SU-DHL-6 (cell line): ENCODE results near the gene NOP14.

Experiments used
- H2AFZ ChIP-seq: fragments of 200-600 bp; sonication (generic); 2 replicates; pipeline ENCODE4 v1.6.1; 2014; ENCODE audit warnings: low read depth, mild to moderate bottlenecking, moderate library complexity, mixed read lengths, antibody characterized with exemption, low read length; ENCODE audit not compliant: severe bottlenecking
- H3F3A ChIP-seq: fragments of 200-600 bp; shearing (Covaris generic); 2 replicates; pipeline ENCODE4 v1.6.0; 2016; ENCODE audit warnings: antibody characterized with exemption, mild to moderate bottlenecking; ENCODE audit not compliant: insufficient read depth
- H3K27ac ChIP-seq: fragments of 200-600 bp; sonication (generic); 2 replicates; pipeline ENCODE4 v1.5.1; 2016; ENCODE audit warnings: low read depth, mild to moderate bottlenecking, low read length, moderate library complexity, mixed read lengths
- H3K27me3 ChIP-seq: fragments of 200-600 bp; sonication (generic), shearing (Covaris generic); 2 replicates; pipeline ENCODE4 v1.6.0; 2014; ENCODE audit warnings: mild to moderate bottlenecking, low read length
- H3K36me3 ChIP-seq: fragments of 200-600 bp; sonication (generic); 2 replicates; pipeline ENCODE4 v1.6.1; 2014; ENCODE audit warnings: mild to moderate bottlenecking, low read length, mixed read lengths
- H3K4me2 ChIP-seq: fragments of 300-600, 200-600 bp; shearing (Covaris generic), sonication (generic); 2 replicates; pipeline ENCODE4 v1.6.0; 2014; ENCODE audit warnings: low read length, low read depth, mild to moderate bottlenecking; ENCODE audit not compliant: poor library complexity, severe bottlenecking
- H3K4me3 ChIP-seq: fragments of 200-600 bp; sonication (generic); 2 replicates; pipeline ENCODE4 v1.5.1; 2014; ENCODE audit warnings: antibody characterized with exemption, low read length, mild to moderate bottlenecking, mixed read lengths; ENCODE audit not compliant: insufficient read depth, poor library complexity, severe bottlenecking
- H3K79me2 ChIP-seq: fragments of 200-600 bp; sonication (generic); 2 replicates; pipeline ENCODE4 v1.6.1; 2014; ENCODE audit warnings: mild to moderate bottlenecking, low read length, moderate library complexity; ENCODE audit not compliant: insufficient read depth
- H3K9ac ChIP-seq: fragments of 200-600 bp; sonication (generic); 2 replicates; pipeline ENCODE4 v1.7.0; 2014; ENCODE audit warnings: mild to moderate bottlenecking, low read length
- H3K9me2 ChIP-seq: fragments of 200-600 bp; sonication (generic); replicated peaks from 2 replicates; pipeline ENCODE4 v1.6.1; 2014; ENCODE audit warnings: low read length; ENCODE audit not compliant: insufficient read depth
- H3K9me3 ChIP-seq: fragments of 200-600 bp; sonication (generic); 2 replicates; pipeline ENCODE4 v1.6.1; 2014; ENCODE audit warnings: low read length, mixed read lengths; ENCODE audit not compliant: insufficient read depth
- H4K20me1 ChIP-seq: fragments of 200-600 bp; sonication (generic); 2 replicates; pipeline ENCODE4 v1.6.1; 2014; ENCODE audit warnings: low read depth, mild to moderate bottlenecking, antibody characterized with exemption, low read length, moderate library complexity, mixed read lengths
- CTCF ChIP-seq: fragments of 200-600 bp; sonication (generic); IDR thresholded peaks from one replicate; pipeline ENCODE4 v1.5.1; 2017; ENCODE audit warnings: antibody characterized with exemption, mild to moderate bottlenecking, low read length, moderate library complexity; ENCODE audit not compliant: insufficient read depth, poor library complexity, severe bottlenecking
- EZH2phosphoT487 ChIP-seq: fragments of 200-600 bp; sonication (generic), shearing (Covaris generic); conservative IDR thresholded peaks from 2 replicates; pipeline ENCODE4 v1.6.1; 2018; ENCODE audit warnings: mild to moderate bottlenecking, antibody characterized with exemption, low read length, moderate library complexity, mixed read lengths

The NOP14 gene

GRCh38 chr4:2908686-2909085, 54.5 kb downstream of the NOP14 start:
- no peak overlapping the region for H3K4me2 ChIP-seq
- no peaks in the 10 kb centered on the region for H3K9me2 ChIP-seq
- no peaks in the 10 kb centered on the region for H3K79me2 ChIP-seq
- TF ChIP-seq EZH2phosphoT487: no peak
- TF ChIP-seq CTCF: no peak
- no peak overlapping the region for H3K27ac ChIP-seq
- no peak overlapping the region for H3K9ac ChIP-seq
- no peaks in the 10 kb centered on the region for H3K36me3 ChIP-seq
- no peak overlapping the region for H3K4me3 ChIP-seq
- no peaks in the 10 kb centered on the region for H4K20me1 ChIP-seq
- H3K9me3 ChIP-seq: no peaks in the 10 kb centered on the region
- no peaks in the 10 kb centered on the region for H3K27me3 ChIP-seq
- H3F3A ChIP-seq: no peaks in the 10 kb centered on the region
- no peak overlapping the region for H2AFZ ChIP-seq

GRCh38 chr4:2907706-2908293, 55.4 kb downstream of the NOP14 start:
- no peak overlapping the region for H3K4me2 ChIP-seq
- H4K20me1 ChIP-seq: no peaks in the 10 kb centered on the region
- H3K9me2 ChIP-seq: no peaks in the 10 kb centered on the region
- no peaks in the 10 kb centered on the region for H3K79me2 ChIP-seq
- no peaks in the 10 kb centered on the region for H3K27me3 ChIP-seq
- no peak overlapping the region for H3K4me3 ChIP-seq
- no peak overlapping the region for H3K27ac ChIP-seq
- H2AFZ ChIP-seq: no peak overlapping the region
- no peaks in the 10 kb centered on the region for H3K36me3 ChIP-seq
- TF ChIP-seq CTCF: no peak
- TF ChIP-seq EZH2phosphoT487: no peak
- no peaks in the 10 kb centered on the region for H3F3A ChIP-seq
- no peaks in the 10 kb centered on the region for H3K9me3 ChIP-seq
- H3K9ac ChIP-seq: no peak overlapping the region

GRCh38 chr4:2907226-2907625, 56.0 kb downstream of the NOP14 start:
- no peak for TF ChIP-seq CTCF
- H3K9ac ChIP-seq: no peak overlapping the region
- H2AFZ ChIP-seq: no peak overlapping the region
- H3K9me3 ChIP-seq: no peaks in the 10 kb centered on the region
- no peak overlapping the region for H3K27ac ChIP-seq
- no peaks in the 10 kb centered on the region for H4K20me1 ChIP-seq
- no peaks in the 10 kb centered on the region for H3K36me3 ChIP-seq
- H3F3A ChIP-seq: no peaks in the 10 kb centered on the region
- no peaks in the 10 kb centered on the region for H3K79me2 ChIP-seq
- H3K27me3 ChIP-seq: no peaks in the 10 kb centered on the region
- H3K4me2 ChIP-seq: no peak overlapping the region
- no peaks in the 10 kb centered on the region for H3K9me2 ChIP-seq
- H3K4me3 ChIP-seq: no peak overlapping the region
